NCI-H2196 treated with DMSO at 0.1 percent for 48 hours (cell line): Measurements from ENCODE around the gene RAF1.
A peak's percentile ranks its signal among the peaks of the same experiment; 100 is the strongest.
"Not testable (repeated sequence)": the region's sequence is repeated elsewhere in the genome, so short reads cannot be mapped to it uniquely, and the experiment has no call there.

Source experiments
- DNase-seq: peaks from one replicate; lab custom pipeline; 2025; ENCODE audit not compliant: unreplicated experiment; lab: John Stamatoyannopoulos, UW

Gene RAF1

DNA sequence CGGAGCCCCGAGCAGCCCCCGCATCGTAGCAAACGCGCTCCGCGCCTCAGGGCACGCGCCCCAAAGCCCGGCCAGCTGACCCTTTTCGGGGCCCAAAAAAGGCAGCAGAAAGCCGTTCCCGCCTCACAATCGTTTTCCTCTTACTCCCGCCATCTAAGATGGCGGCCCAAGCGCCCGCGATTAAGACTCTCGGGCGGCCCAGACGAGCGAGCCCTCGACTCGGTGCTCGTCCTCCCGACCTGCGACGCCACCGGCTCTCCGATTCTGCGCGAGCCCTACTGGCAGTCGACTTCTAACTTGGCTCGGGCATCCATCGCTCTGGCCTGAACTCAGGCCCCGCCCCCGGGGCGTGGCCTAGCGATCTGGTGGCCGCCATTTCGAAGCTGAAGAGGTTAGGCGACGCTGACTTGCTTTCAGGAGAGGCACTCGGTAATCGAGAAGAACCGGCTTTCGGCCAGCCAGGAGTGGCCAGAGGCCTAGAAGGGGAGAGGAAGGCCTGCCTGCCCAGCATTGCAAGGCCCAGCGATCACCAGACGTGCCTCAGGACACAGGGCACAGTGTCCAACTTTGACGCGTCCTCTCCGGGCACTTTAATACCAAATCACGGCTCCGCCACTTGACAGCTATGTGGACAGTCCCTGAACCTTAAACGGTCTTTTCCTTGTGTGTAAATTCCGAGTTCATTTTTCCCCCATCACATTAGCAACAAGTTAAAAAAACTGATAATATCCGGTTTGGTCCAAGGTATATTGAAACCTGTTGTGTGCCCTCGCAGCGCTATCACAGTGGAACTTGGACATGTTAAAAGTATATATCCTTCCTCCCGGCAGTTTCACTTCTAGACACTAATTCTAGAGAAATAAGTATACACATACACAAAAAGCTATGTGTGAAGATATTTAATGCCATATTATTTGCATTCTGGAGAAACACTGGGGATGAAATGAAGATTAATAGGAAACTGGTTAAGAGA lies at the start of gene RAF1:
Gene RAF1 (minus strand): TSS at position 182 of the 973 bp plus-strand sequence. CDS start 45,396 bp downstream, outside the sequence.
- DNase-seq, result peak; percentile 82

GRCh38 chr3:12710062-12710461 lies 46.1 kb upstream of the RAF1 start:
- no peak for DNase-seq

- DNase-seq, result no peak
Observed at GRCh38 chr3:12709334-12709733, 45.4 kb upstream of the RAF1 start.

- no peak for DNase-seq
Observed at GRCh38 chr3:12708584-12709192, 44.8 kb upstream of the RAF1 start.

DNA sequence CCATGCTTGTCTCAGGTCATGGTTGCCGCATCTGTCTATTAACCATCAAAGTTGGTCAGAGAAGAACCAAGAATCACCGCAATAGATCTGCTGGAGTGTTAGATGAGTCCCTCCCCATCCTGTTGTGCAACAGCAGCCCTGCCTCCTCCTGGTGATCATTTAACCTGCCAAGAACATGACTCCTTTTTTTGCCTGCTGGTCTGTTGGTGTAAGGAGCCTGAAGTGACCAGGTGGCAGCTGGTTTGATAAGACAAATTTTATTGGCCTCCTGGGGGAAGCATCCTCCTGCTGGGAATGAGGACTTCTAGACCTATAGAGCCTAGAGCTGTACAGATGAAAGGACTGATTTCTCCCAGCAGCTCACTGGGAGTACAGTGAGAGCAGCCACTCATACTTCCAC lies 43.5 kb upstream of the RAF1 start:
- DNase-seq, result peak; percentile 13

GRCh38 chr3:12706504-12707253 lies 42.8 kb upstream of the RAF1 start:
- peak; percentile 22 for DNase-seq

DNA sequence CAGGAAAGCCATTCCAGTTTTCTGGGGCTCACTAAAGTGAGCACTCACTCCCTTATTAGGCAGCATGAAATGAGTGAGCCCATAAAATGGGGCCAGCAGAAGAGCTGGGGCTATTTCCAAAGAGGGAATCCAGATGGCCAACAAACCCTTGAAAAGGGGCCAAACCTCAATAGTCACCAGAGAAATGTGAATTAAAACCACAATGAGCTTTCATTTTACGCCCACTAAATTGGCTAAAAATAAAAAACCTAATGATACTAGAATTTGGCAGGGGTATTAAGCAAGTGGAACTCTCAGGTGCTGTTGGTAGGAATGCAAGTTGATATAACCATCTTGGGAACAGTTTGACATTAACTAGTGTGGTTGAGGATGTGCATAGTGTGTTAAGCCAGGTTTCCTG lies 42.1 kb upstream of the RAF1 start:
- DNase-seq, result no peak

DNA sequence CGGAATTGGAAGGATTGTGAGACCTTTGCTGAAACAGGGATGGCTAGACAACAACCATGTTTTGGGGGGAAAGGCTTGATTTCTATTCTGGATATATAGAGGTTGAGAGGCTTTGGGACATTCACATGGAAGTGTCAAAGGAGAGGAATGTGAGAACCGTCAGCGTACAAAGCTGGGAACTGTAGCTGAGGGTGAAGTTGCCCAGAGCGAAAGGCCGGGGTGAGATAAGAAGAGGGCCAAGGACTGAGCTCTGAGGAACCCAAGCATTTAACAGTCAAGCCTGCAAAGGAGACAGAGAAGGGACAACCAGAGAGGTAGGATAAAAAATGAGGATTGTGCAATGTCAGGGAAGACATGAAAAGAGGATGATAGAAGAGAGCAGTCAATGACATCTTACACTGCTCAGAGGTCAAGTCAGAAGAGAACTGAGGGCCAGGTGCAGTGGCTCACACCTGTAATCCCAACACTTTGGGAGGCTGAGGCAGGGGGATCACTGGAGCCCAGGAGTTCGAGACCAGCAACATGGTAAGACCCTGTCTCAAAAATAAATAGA lies 41.5 kb upstream of the RAF1 start:
- DNase-seq, result no peak

- no peak for DNase-seq
Observed at GRCh38 chr3:12702501-12702900, 38.6 kb upstream of the RAF1 start.

DNA sequence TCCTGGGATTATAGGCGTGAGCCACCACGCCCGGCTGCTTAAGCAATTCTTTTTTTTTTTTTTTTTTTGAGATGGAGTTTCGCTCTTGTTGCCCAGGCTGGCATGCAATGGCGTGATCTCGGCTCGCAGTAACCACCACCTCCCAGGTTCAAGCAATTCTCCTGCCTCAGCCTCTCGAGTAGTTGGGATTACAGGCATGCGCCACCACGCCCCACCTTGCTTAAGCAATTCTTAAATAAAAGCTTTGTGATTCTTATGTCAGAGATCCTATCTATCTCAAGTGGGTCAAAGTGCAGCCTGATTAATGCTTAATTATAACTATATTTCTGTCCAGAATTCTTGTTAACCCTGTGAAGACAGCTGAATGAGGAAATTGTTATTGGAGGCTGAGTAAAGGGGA lies 37.7 kb upstream of the RAF1 start:
- not testable (repeated sequence) for DNase-seq

DNA sequence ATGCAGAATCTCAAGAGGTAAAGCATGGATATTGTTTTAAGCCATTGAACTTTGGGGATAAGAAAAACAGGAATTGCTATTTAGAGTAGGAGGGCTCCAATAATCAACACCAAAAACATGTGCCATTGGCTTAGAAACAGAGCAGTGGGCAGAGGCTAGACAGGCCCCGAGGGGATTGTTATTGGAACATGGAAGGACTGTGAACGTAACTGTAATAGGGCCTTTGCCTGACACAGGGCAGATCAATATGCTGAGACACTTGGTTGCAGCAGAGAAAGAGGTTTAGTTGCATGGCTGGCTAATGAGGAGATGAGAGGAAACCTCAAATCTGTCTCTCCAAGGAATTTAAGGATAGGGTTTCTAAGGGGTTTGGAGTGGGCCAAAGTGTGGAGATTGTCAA lies 36.9 kb upstream of the RAF1 start:
- DNase-seq, result no peak

- no peak for DNase-seq
Observed at GRCh38 chr3:12695916-12696315, 32.0 kb upstream of the RAF1 start.

- no peak for DNase-seq
Observed at GRCh38 chr3:12695112-12695511, 31.2 kb upstream of the RAF1 start.

GRCh38 chr3:12692444-12692843 lies 28.5 kb upstream of the RAF1 start:
- DNase-seq, result no peak

GRCh38 chr3:12689997-12690711 lies 26.2 kb upstream of the RAF1 start:
- no peak for DNase-seq

GRCh38 chr3:12687948-12688347 lies 24.0 kb upstream of the RAF1 start:
- no peak for DNase-seq

- no peak for DNase-seq
Observed at GRCh38 chr3:12686096-12686495, 22.2 kb upstream of the RAF1 start.

GRCh38 chr3:12681943-12682390 lies 18.1 kb upstream of the RAF1 start:
- no peak for DNase-seq

GRCh38 chr3:12681089-12681942 lies 17.4 kb upstream of the RAF1 start:
- DNase-seq, result no peak

DNA sequence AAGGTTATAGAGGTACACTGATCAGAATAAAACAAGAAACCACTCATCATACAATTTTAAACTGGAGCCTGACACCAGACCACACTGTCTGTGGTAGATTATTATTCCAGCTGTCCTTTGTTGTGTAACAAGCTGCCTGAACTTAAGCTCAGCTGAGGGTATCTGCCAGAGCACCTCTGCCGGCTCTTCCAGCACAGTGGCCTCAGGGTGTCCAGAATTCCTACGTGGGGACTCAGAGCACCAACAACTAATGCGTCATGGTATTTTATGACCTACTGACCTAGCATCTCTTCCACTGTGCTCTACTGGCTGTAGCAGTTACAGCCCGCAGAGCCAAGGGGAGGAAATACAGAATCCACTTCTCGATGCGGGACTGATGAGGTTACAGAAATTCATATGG lies 15.6 kb upstream of the RAF1 start:
- DNase-seq, result no peak
